ENCODE results near the gene ABCA2. TPM values are rescaled to one million over a fixed set of nuclear protein-coding genes. Genes with fewer than 3 reads are reported as not detected.
A peak's percentile ranks its signal among the peaks of the same experiment; 100 is the strongest.

ABCA2 gene
- total RNA-seq, 4 donors from 2014 or later, result 3.5 to 14.7 (median 7.6) TPM

GRCh38 chr9:136973618-136974617 lies 54.1 kb downstream of the ABCA2 start:
- TF ChIP-seq POLR2A (IDR thresholded peaks at IDR 0.05), result no peak
- no peak for TF ChIP-seq CTCF (IDR thresholded peaks at IDR 0.05)
- Histone ChIP-seq H3K4me1 (peaks cover 13 to 51% (median 23%) of the 10 kb centered on the region in 3 donors), H3K36me3 (no peaks in the 10 kb centered on the region), H3K27ac (peak overlapping the region in 2 of 4 donors; percentile 61 to 80), H3K27me3 (peaks cover 0 to 22% (median 0%) of the 10 kb centered on the region in 4 donors), H3K9me3 (no peaks in the 10 kb centered on the region), H3K4me3 (no peak overlapping the region)
- intact Hi-C loops (cut with DNase I), result no loop called here
- DNase-seq, result no peak
- 78% methylated on average over 5 of the region's 29 CpGs; no CpG with 5 or more reads in 1 of the 2 donors for WGBS, 2 donors

DNA sequence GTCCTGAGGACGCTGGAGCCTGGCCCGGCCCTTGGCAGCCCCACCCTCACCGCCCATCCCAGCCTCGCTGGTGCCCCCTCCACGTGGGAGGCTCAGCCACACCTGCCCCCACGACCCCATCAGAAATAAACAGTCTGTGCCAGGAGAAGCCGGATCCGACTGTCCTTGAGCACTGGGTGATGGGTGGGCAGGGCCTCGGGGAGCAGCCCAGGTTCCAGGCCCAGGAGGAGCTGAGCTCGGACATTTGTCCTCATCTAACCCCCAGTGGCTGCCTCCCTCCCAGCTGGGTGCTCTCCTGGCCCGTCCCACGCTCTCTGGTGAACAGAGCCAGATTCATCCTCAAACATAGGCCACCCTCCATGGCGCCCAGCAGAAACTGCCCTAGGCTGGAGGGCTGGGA lies 55.3 kb downstream of the ABCA2 start:
- Histone ChIP-seq H3K9me3 (no peaks in the 10 kb centered on the region), H3K4me1 (peaks cover 13 to 40% (median 19%) of the 10 kb centered on the region in 3 donors), H3K27me3 (peaks cover 0 to 26% (median 0%) of the 10 kb centered on the region in 4 donors), H3K36me3 (no peaks in the 10 kb centered on the region), H3K4me3 (no peak overlapping the region), H3K27ac (no peak overlapping the region)
- 44% methylated on average over 5 of the region's 13 CpGs; no CpG with 5 or more reads in 1 of the 2 donors for WGBS, 2 donors
- intact Hi-C loops (cut with DNase I), result no loop called here
- DNase-seq, result no peak
- TF ChIP-seq CTCF (IDR thresholded peaks at IDR 0.05), result no peak
- no peak for TF ChIP-seq POLR2A (IDR thresholded peaks at IDR 0.05)

DNA sequence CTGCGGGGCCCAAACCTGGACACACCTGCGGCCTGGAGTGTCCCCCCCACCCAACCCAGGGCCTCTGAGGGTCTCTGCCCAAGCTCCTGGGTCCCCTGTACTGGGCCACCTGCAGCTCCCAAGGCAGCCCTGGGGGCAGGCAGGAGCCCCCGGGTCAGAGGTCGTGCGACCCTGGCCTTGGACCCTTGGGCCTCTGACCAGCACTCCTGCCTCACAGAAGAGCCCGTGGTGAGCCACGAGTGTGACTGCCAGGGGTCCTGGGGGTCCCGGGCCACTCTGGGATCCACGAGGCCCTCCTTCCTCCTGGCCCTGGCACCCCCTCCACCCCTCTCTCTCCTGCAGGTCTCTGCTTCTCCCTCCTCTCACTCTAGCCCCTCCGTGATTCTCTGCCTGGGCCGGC lies 55.7 kb downstream of the ABCA2 start:
- DNase-seq, result no peak
- intact Hi-C loops (cut with DNase I), result no loop called here
- Histone ChIP-seq H3K4me3 (no peak overlapping the region), H3K27me3 (peaks cover 0 to 24% (median 0%) of the 10 kb centered on the region in 4 donors), H3K4me1 (peaks cover 13 to 36% (median 14%) of the 10 kb centered on the region in 3 donors), H3K36me3 (no peaks in the 10 kb centered on the region), H3K27ac (no peak overlapping the region), H3K9me3 (no peaks in the 10 kb centered on the region)
- TF ChIP-seq CTCF (IDR thresholded peaks at IDR 0.05), result no peak
- TF ChIP-seq POLR2A (IDR thresholded peaks at IDR 0.05), result no peak
- 10 to 60% methylated on average over 2 to 5 of the region's 11 CpGs for WGBS, 2 donors

GRCh38 chr9:136971746-136972145 lies 56.3 kb downstream of the ABCA2 start:
- Histone ChIP-seq H3K27me3 (peaks cover 0 to 24% (median 0%) of the 10 kb centered on the region in 4 donors), H3K4me1 (peaks cover 12 to 30% (median 13%) of the 10 kb centered on the region in 3 donors), H3K4me3 (no peak overlapping the region), H3K36me3 (no peaks in the 10 kb centered on the region), H3K9me3 (no peaks in the 10 kb centered on the region), H3K27ac (no peak overlapping the region)
- intact Hi-C loops (cut with DNase I), result no loop called here
- WGBS, 2 donors, result 63 to 73% methylated on average over 3 to 6 of the region's 14 CpGs
- DNase-seq, result no peak
- no peak for TF ChIP-seq POLR2A (IDR thresholded peaks at IDR 0.05)
- TF ChIP-seq CTCF (IDR thresholded peaks at IDR 0.05), result no peak

GRCh38 chr9:136970361-136970760 lies 57.7 kb downstream of the ABCA2 start:
- Histone ChIP-seq H3K27me3 (peaks cover 0 to 24% (median 0%) of the 10 kb centered on the region in 4 donors), H3K9me3 (no peaks in the 10 kb centered on the region), H3K4me1 (peaks cover 9 to 27% (median 13%) of the 10 kb centered on the region in 3 donors), H3K36me3 (no peaks in the 10 kb centered on the region), H3K27ac (no peak overlapping the region), H3K4me3 (no peak overlapping the region)
- intact Hi-C loops (cut with DNase I), result no loop called here
- WGBS, 2 donors, result 56% methylated on average over 3 of the region's 11 CpGs; no CpG with 5 or more reads in 1 of the 2 donors
- no peak for TF ChIP-seq POLR2A (IDR thresholded peaks at IDR 0.05)
- TF ChIP-seq CTCF (IDR thresholded peaks at IDR 0.05), result no peak
- no peak for DNase-seq

Measured in esophagus squamous epithelium (tissue), 5 donors.